Measurements from ENCODE around the gene DSTN.
A peak's percentile ranks its signal among the peaks of the same experiment; 100 is the strongest.

DSTN gene

DNA sequence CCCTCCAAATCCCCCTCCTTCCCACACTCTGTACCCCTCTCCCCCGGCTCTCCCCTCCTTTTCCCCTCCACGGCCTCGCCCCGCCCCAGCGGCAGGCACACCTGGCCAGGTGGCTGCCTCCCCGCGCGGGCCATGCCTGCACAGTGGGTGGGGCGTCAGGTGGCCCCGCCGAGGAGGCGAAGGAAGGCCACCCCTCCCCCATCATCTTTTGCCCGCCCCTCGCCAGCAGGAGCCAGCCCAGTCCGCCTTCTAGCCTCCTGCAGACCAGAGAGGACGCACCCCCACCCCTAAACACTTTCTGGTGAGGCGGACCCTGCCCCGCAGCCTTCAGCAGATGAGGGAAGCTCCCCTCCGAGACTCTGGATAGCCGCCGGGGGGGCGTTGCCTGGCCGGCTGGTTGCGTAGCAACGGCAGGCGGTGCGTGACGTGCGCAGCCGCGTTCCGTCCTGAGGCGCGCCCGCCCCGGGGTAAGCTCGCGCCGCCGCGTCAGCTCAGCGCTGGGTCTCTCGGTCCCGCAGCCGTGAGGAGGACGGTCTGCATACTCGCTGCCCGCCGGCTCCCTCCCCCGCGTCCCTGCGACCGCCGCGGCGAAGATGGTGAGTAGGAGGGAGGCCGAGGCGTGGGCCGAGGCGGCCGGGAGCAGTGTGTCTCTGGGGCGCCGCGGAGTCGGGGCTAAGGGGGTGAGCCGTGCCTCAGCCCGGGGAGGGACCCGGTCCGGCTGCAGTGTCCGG lies at the start of gene DSTN:
DSTN (plus strand) TSS at position 460 of the 731 bp plus-strand sequence; CDS start at position 594, 134 bp downstream.
- peak; percentile 83 to 86 for DNase-seq (ENCODE audit: low read depth in 2 of 2)

GRCh38 chr20:17520583-17520982 lies 49.3 kb upstream of the DSTN start:
- DNase-seq (ENCODE audit: low read depth in 2 of 2), result no peak

DNA sequence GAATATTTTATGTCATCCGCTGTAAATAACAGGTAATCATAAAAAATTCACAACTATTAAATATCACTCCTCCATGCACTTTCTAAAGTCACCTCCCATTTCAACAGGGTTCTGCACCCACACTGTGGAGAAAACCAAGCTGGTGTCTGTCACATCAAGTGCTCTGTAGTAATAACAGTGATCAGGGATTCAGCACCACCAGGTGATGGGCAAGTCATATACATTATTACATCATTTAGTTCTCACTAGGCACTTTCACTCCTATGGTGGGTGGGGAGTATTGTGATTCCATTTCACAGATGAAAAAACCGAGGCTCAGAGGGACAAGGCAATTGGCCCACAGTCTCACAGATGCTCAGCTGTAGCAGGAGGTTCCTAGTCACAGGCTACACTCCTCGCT lies 47.3 kb upstream of the DSTN start:
- DNase-seq (ENCODE audit: low read depth in 2 of 2), result no peak

DNA sequence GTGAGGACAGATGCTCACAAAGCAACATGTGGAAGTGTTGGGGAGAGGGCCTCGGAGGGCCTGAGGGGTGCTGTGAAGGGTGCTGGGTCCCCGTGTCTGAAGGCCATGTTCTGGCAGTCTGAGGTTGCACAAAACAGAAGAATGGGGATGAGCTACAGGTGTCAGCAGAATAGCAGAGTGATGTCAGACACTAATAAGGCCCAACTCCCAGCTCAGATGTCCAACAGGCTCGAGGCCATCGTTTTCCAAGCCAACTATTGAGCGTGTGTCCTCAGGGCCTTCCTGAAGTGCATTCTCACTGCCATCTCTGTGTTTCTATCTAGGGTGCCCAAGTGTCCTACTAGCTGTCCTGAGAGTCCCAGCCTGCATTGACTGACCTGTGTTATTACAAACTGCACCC lies 46.5 kb upstream of the DSTN start:
- DNase-seq (ENCODE audit: low read depth in 2 of 2), result no peak

- DNase-seq (ENCODE audit: low read depth in 2 of 2), result no peak
Measured at GRCh38 chr20:17524560-17524959, 45.3 kb upstream of the DSTN start.

DNA sequence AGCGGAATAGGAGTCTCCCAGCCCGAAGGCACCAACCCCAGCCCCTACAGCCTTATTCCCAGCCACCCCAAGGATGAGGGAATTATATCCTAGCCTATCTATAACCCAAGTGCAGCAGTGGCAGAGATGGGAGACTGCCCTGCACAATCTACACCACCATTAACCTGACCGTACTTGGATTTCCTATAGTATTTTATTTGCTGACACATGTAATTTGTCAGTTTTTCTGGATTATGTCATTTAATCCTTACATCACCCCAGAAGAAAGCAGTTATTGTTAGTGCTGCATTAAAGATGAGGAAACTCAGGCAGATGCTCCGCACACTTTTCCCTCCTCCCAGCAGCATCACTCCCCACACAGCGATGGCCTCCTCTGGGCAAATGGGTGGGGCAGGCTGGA lies 44.7 kb upstream of the DSTN start:
- DNase-seq (ENCODE audit: low read depth in 2 of 2), result no peak

GRCh38 chr20:17525650-17526049 lies 44.2 kb upstream of the DSTN start:
- no peak for DNase-seq (ENCODE audit: low read depth in 2 of 2)

- DNase-seq (ENCODE audit: low read depth in 2 of 2), result no peak
Measured at GRCh38 chr20:17529586-17529985, 40.3 kb upstream of the DSTN start.

DNA sequence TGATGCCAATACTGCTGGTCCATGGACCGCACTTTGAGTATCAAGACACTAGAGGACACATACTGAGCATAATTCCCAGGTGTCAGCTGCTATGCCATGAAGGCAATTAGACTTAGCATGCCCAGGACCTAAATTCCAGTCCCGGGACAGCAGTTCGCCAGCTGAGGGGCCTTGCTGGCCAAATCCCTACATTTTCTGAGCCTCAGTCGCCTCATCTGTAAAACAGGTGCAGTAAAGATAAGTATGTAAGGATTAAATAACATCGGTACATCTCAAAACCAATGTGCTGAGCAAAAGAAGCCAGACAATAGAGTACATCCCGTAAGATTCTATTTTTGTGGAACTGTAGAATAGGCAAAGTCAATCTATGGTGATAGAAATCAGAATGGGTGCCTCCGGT lies 39.7 kb upstream of the DSTN start:
- DNase-seq (ENCODE audit: low read depth in 2 of 2), result no peak

GRCh38 chr20:17530716-17531664 lies 38.9 kb upstream of the DSTN start, which contains the start of gene BFSP1:
Gene BFSP1, minus strand, starts transcription at chr20:17531379. Its CDS starts 50 bp downstream, at chr20:17531329.
- peak; percentile 19 to 24 for DNase-seq (ENCODE audit: low read depth in 2 of 2)

GRCh38 chr20:17531665-17532025 lies 38.2 kb upstream of the DSTN start:
- DNase-seq (ENCODE audit: low read depth in 2 of 2), result no peak

DNA sequence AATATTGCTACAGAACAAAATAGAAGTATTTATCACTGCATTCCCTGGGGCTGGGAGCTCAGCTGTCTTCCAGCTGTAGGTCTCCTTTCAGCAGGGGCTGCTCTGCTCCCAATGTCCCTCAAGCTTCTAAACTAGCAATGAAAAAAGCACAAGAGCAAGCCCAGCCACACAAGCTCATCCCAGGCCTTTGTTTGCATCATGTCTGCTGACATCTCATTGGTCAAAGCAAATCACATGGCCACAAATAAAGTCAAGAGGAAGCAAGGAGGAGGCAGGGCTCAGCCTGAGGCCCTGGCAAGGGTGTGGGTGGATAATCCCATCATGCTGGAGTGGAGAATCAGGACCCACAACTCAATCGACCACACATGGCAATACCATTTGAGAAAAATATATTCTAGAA lies 36.5 kb upstream of the DSTN start:
- DNase-seq (ENCODE audit: low read depth in 2 of 2), result no peak

DNA sequence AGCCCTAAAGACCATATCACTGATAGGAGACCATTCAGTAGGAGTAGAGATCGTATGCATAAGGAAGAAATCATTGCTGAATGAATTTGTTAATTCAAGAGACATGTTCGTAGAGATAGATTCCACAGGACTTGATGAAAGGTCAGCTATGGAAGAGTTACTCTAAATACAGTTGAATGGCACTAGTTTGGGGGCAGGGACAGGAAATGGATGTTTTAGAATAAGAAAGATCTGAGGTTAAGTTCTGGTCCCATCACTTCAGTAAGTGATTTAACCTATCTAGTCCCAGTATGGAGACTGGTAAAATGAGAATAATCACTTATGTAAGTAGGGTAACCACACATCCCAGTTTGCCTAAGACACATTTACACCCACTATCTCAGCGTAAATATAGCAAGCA lies 35.8 kb upstream of the DSTN start:
- DNase-seq (ENCODE audit: low read depth in 2 of 2), result no peak

GRCh38 chr20:17536944-17537444 lies 32.9 kb upstream of the DSTN start:
- DNase-seq (ENCODE audit: low read depth in 2 of 2), result peak; percentile 38 to 46

- no peak for DNase-seq (ENCODE audit: low read depth in 2 of 2)
Measured at GRCh38 chr20:17537959-17538358, 31.9 kb upstream of the DSTN start.

DNA sequence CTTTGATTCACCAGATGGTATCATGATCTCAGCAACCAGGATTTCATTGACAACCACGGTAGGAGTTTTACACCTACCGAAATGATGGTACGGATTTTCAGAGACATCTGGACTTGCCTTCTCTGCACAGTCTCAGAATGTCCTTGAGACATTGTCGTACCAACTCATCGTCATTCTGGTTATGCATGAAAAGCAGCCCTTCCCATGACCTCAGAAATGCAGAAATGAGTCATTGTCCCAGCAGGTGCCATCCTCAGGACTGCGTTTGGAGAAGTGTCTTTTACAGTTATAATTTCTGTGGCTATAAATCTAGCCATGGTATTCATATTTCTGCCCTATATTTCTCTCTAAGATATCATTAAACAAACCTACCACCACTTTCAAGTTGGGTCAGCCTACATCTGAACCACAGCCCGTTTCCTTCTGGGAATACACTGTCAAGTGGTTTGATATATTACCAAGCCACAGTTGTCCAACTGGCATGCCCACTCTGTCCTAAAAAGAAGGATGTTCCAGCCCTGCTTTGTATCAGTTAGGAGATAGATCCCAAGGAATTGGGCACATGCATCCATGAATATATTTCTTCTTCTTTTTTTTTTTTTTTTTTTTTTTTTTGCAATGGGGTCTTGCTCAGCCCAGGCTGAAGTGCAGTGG lies 31.2 kb upstream of the DSTN start:
- DNase-seq (ENCODE audit: low read depth in 2 of 2), result no peak

- no peak for DNase-seq (ENCODE audit: low read depth in 2 of 2)
Measured at GRCh38 chr20:17541596-17541995, 28.3 kb upstream of the DSTN start.

- DNase-seq (ENCODE audit: low read depth in 2 of 2), result no peak
Measured at GRCh38 chr20:17541996-17542395, 27.9 kb upstream of the DSTN start.

GRCh38 chr20:17542481-17542880 lies 27.4 kb upstream of the DSTN start:
- DNase-seq (ENCODE audit: low read depth in 2 of 2), result no peak

- DNase-seq (ENCODE audit: low read depth in 2 of 2), result no peak
Measured at GRCh38 chr20:17542993-17543412, 26.9 kb upstream of the DSTN start.

DNA sequence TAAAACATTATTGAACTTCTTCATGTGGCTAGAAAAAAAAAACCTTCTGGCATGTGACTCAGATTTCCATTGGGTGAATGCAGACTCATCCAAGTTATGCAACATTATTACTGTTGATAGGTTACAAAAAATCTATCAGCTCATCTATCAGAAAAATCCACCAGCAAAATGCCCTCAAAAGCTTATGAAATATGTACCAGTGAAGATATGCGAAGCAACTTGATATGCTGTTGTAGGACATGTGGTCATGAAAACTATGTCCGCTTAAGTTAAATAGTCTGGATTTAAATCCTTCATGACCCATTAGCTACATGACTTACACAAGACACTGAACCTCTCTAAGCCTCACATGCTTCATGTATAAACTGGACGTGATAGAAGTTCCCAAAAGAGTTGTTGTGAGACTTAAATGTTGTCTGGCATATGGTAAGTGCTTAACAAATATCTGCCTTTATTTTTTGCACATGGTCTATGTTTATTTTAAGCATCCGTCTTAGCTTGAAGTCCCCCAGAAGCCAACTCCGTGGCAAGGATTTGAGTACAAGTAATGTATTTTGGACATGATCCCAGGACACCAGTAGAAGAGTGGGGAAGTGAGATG lies 26.2 kb upstream of the DSTN start:
- no peak for DNase-seq (ENCODE audit: low read depth in 2 of 2)

DNA sequence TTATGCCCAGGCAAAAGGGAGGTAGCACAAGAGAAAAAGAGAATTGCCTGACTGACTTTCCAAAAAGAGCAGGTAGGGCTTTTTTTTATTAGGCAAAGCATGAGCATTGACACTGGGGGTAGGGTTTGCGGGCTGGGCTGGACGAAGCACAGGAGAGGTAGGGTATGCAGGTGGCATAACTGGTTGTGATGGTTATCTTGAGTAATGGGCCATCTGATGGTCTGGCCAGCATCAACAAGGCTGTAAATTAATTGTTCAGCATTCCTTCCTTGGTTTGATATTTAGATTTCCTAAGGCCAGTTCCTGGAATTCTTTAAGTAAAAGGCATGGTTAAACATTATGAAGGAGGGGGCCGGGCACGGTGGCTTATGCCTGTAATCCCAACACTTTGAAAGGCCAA lies 24.7 kb upstream of the DSTN start:
- no peak for DNase-seq (ENCODE audit: low read depth in 2 of 2)

Data from stimulated activated CD8-positive, alpha-beta memory T cell treated with anti-CD3 and anti-CD28 coated beads, Interleukin-15, amount 100 ng/mL, for 48 hours (primary cell).